WTC11 (cell line): ENCODE data around the gene TANC1. TPM values are rescaled to one million over a fixed set of nuclear protein-coding genes. Genes with fewer than 3 reads are reported as not detected.

ENCODE experiments used
- ATAC-seq: fragments of 200-7000 bp; cut with Tn5 transposase; 2 replicates; pipeline ENCODE4 v1.10.0; 2021; ENCODE audit warnings: mild to moderate bottlenecking, moderate library complexity
- CTCF ChIA-PET: fragments of 300-600 bp; sonication (Branson Sonifier 250); formaldehyde crosslinking; loops from one replicate; lab custom pipeline; 2021; ENCODE audit warnings: antibody characterized with exemption; lab: Charles Lee
- POLR2A ChIA-PET: fragments of 350-600 bp; sonication (Branson Sonifier 250); formaldehyde crosslinking; loops from one replicate; lab custom pipeline; 2021; ENCODE audit warnings: antibody characterized with exemption; lab: Charles Lee
- DNase-seq: peaks from one replicate; pipeline ENCODE4 v3.0.0; 2021; ENCODE audit warnings: low spot score
- H3K27ac Mint-ChIP-seq: 2 replicates; pipeline ENCODE4 v1.8.0; 2021; ENCODE audit warnings: mixed read lengths
- H3K27me3 Mint-ChIP-seq: 2 replicates; pipeline ENCODE4 v1.8.0; 2021; ENCODE audit warnings: low read depth, mild to moderate bottlenecking, moderate library complexity, mixed read lengths
- H3K36me3 Mint-ChIP-seq: 2 replicates; pipeline ENCODE4 v1.8.0; 2021; ENCODE audit warnings: mixed read lengths
- H3K4me1 Mint-ChIP-seq: 2 replicates; pipeline ENCODE4 v1.8.0; 2022; ENCODE audit warnings: mixed read lengths
- H3K4me3 Mint-ChIP-seq: 2 replicates; pipeline ENCODE4 v1.8.0; 2021; ENCODE audit warnings: mild to moderate bottlenecking, moderate library complexity, mixed read lengths
- H3K9me3 Mint-ChIP-seq: 2 replicates; pipeline ENCODE4 v1.8.0; 2021; ENCODE audit warnings: mixed read lengths
- IRF2 ChIP-seq: sonication (generic); formaldehyde crosslinking; IDR thresholded peaks from 2 replicates; pipeline ENCODE4 v1.8.0; 2022; ENCODE audit warnings: low read depth, missing genetic modification reagents, borderline replicate concordance
- KAT7 ChIP-seq: sonication (generic); formaldehyde crosslinking; IDR thresholded peaks from 2 replicates; pipeline ENCODE4 v1.8.1; 2023; ENCODE audit warnings: missing genetic modification reagents, mild to moderate bottlenecking, borderline replicate concordance
- NR3C1 ChIP-seq: sonication (generic); formaldehyde crosslinking; conservative IDR thresholded peaks from 2 replicates; pipeline ENCODE4 v1.8.1; 2023; ENCODE audit warnings: low read depth, mild to moderate bottlenecking, missing genetic modification reagents
- RELA ChIP-seq: sonication (generic); formaldehyde crosslinking; IDR thresholded peaks from 2 replicates; pipeline ENCODE4 v1.8.1; 2022; ENCODE audit warnings: missing genetic modification reagents, mild to moderate bottlenecking, borderline replicate concordance
- RORB ChIP-seq: fragments of 250-450 bp; sonication (Bioruptor Pico); IDR thresholded peaks from 2 replicates; pipeline ENCODE4 v1.9.0; 2021; ENCODE audit warnings: mild to moderate bottlenecking
- TEAD1 ChIP-seq: sonication (generic); formaldehyde crosslinking; IDR thresholded peaks from 2 replicates; pipeline ENCODE4 v1.8.0; 2022; ENCODE audit warnings: mild to moderate bottlenecking, missing genetic modification reagents
- TEAD4 ChIP-seq: sonication (generic); formaldehyde crosslinking; IDR thresholded peaks from 2 replicates; pipeline ENCODE4 v1.8.0; 2022; ENCODE audit warnings: mild to moderate bottlenecking, missing genetic modification reagents
- TP53 ChIP-seq: sonication (generic); formaldehyde crosslinking; IDR thresholded peaks from 2 replicates; pipeline ENCODE4 v1.8.1; 2023; ENCODE audit warnings: mild to moderate bottlenecking, missing genetic modification reagents
- ZBTB21 ChIP-seq: sonication (generic); formaldehyde crosslinking; IDR thresholded peaks from 2 replicates; pipeline ENCODE4 v1.8.1; 2023; ENCODE audit warnings: mild to moderate bottlenecking, missing genetic modification reagents, borderline replicate concordance
- total RNA-seq: library from RNA; stranded (reverse); gene quantifications from 3 replicates; pipeline ENCODE4 v1.2.3, GENCODE V29; 2021
- TF ChIP-seq, protein P1 (sequence below): sonication (generic); formaldehyde crosslinking; IDR thresholded peaks from 2 replicates; pipeline ENCODE4 v1.8.0; 2022; ENCODE audit warnings: missing genetic modification reagents
- TF ChIP-seq, protein P2 (sequence below): sonication (generic); formaldehyde crosslinking; IDR thresholded peaks from 2 replicates; pipeline ENCODE4 v1.8.0; 2022; ENCODE audit warnings: mild to moderate bottlenecking, missing genetic modification reagents
- TF ChIP-seq, protein P3 (sequence below): sonication (generic); formaldehyde crosslinking; IDR thresholded peaks from 2 replicates; pipeline ENCODE4 v1.8.1; 2023; ENCODE audit warnings: mild to moderate bottlenecking, missing genetic modification reagents, moderate library complexity
- TF ChIP-seq, protein P4 (sequence below): sonication (generic); formaldehyde crosslinking; IDR thresholded peaks from 2 replicates; pipeline ENCODE4 v1.8.1; 2023; ENCODE audit warnings: mild to moderate bottlenecking, missing genetic modification reagents, moderate library complexity
- TF ChIP-seq, protein P5 (sequence below): sonication (generic); formaldehyde crosslinking; IDR thresholded peaks from 2 replicates; pipeline ENCODE4 v1.8.0; 2023; ENCODE audit warnings: missing genetic modification reagents, mild to moderate bottlenecking, borderline replicate concordance

The TANC1 gene
- total RNA-seq, 1 experiment from 2014 or later, result 11.6 TPM

DNA sequence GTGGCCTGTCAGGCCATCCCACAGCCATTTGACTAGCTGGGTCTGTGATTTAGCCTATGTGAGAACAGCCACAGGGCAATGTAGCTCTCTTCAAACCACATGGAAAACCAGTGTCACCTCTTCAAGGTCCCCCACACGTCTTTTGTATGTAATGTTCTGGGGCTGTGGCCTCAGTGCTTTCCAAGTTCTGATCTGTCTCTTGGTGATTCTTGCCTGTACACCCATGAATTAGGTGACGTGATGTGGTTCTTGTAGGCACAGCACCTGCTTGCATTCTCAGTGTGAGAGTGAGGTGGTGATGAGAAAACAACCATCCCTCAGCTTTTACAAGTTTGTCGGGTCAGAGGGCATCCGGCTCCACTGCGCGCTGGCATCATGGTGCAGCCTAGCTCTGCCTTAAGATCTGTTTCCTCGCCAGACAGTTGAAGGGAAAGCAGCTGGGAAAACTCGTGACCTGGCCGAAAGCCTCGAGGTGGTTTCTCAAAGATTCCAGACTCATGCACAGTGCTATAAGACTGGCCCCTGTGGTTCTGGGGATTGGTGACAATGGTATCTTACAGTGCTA lies 125.8 kb downstream of the TANC1 start:
- TF ChIP-seq NR3C1, result no peak
- TF ChIP-seq, protein P1, sequence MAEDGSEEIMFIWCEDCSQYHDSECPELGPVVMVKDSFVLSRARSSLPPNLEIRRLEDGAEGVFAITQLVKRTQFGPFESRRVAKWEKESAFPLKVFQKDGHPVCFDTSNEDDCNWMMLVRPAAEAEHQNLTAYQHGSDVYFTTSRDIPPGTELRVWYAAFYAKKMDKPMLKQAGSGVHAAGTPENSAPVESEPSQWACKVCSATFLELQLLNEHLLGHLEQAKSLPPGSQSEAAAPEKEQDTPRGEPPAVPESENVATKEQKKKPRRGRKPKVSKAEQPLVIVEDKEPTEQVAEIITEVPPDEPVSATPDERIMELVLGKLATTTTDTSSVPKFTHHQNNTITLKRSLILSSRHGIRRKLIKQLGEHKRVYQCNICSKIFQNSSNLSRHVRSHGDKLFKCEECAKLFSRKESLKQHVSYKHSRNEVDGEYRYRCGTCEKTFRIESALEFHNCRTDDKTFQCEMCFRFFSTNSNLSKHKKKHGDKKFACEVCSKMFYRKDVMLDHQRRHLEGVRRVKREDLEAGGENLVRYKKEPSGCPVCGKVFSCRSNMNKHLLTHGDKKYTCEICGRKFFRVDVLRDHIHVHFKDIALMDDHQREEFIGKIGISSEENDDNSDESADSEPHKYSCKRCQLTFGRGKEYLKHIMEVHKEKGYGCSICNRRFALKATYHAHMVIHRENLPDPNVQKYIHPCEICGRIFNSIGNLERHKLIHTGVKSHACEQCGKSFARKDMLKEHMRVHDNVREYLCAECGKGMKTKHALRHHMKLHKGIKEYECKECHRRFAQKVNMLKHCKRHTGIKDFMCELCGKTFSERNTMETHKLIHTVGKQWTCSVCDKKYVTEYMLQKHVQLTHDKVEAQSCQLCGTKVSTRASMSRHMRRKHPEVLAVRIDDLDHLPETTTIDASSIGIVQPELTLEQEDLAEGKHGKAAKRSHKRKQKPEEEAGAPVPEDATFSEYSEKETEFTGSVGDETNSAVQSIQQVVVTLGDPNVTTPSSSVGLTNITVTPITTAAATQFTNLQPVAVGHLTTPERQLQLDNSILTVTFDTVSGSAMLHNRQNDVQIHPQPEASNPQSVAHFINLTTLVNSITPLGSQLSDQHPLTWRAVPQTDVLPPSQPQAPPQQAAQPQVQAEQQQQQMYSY (CRISPR knock-in tag), result no peak
- no peak for TF ChIP-seq IRF2 (CRISPR knock-in tag)
- TF ChIP-seq KAT7 (CRISPR knock-in tag), result no peak
- TF ChIP-seq TP53 (CRISPR knock-in tag), result no peak
- no peak for TF ChIP-seq TEAD1 (CRISPR knock-in tag)
- no peak for TF ChIP-seq ZBTB21
- TF ChIP-seq, protein P2, sequence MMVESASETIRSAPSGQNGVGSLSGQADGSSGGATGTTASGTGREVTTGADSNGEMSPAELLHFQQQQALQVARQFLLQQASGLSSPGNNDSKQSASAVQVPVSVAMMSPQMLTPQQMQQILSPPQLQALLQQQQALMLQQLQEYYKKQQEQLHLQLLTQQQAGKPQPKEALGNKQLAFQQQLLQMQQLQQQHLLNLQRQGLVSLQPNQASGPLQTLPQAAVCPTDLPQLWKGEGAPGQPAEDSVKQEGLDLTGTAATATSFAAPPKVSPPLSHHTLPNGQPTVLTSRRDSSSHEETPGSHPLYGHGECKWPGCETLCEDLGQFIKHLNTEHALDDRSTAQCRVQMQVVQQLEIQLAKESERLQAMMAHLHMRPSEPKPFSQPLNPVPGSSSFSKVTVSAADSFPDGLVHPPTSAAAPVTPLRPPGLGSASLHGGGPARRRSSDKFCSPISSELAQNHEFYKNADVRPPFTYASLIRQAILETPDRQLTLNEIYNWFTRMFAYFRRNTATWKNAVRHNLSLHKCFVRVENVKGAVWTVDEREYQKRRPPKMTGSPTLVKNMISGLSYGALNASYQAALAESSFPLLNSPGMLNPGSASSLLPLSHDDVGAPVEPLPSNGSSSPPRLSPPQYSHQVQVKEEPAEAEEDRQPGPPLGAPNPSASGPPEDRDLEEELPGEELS (CRISPR knock-in tag), result no peak
- TF ChIP-seq, protein P3, sequence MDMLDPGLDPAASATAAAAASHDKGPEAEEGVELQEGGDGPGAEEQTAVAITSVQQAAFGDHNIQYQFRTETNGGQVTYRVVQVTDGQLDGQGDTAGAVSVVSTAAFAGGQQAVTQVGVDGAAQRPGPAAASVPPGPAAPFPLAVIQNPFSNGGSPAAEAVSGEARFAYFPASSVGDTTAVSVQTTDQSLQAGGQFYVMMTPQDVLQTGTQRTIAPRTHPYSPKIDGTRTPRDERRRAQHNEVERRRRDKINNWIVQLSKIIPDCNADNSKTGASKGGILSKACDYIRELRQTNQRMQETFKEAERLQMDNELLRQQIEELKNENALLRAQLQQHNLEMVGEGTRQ, result no peak
- TF ChIP-seq, protein P4, sequence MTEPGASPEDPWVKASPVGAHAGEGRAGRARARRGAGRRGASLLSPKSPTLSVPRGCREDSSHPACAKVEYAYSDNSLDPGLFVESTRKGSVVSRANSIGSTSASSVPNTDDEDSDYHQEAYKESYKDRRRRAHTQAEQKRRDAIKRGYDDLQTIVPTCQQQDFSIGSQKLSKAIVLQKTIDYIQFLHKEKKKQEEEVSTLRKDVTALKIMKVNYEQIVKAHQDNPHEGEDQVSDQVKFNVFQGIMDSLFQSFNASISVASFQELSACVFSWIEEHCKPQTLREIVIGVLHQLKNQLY (CRISPR knock-in tag), result no peak
- TF ChIP-seq, protein P5, sequence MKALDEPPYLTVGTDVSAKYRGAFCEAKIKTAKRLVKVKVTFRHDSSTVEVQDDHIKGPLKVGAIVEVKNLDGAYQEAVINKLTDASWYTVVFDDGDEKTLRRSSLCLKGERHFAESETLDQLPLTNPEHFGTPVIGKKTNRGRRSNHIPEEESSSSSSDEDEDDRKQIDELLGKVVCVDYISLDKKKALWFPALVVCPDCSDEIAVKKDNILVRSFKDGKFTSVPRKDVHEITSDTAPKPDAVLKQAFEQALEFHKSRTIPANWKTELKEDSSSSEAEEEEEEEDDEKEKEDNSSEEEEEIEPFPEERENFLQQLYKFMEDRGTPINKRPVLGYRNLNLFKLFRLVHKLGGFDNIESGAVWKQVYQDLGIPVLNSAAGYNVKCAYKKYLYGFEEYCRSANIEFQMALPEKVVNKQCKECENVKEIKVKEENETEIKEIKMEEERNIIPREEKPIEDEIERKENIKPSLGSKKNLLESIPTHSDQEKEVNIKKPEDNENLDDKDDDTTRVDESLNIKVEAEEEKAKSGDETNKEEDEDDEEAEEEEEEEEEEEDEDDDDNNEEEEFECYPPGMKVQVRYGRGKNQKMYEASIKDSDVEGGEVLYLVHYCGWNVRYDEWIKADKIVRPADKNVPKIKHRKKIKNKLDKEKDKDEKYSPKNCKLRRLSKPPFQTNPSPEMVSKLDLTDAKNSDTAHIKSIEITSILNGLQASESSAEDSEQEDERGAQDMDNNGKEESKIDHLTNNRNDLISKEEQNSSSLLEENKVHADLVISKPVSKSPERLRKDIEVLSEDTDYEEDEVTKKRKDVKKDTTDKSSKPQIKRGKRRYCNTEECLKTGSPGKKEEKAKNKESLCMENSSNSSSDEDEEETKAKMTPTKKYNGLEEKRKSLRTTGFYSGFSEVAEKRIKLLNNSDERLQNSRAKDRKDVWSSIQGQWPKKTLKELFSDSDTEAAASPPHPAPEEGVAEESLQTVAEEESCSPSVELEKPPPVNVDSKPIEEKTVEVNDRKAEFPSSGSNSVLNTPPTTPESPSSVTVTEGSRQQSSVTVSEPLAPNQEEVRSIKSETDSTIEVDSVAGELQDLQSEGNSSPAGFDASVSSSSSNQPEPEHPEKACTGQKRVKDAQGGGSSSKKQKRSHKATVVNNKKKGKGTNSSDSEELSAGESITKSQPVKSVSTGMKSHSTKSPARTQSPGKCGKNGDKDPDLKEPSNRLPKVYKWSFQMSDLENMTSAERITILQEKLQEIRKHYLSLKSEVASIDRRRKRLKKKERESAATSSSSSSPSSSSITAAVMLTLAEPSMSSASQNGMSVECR (CRISPR knock-in tag), result no peak
- TF ChIP-seq RORB, result no peak
- no peak for TF ChIP-seq TEAD4 (CRISPR knock-in tag)
- TF ChIP-seq RELA (CRISPR knock-in tag), result no peak
- ChIA-PET POLR2A (no interaction called here), CTCF (interaction anchor here (2.8 kb wide), 1 partner anchor 24 kb away, joined by 17 read pairs; no protein-coding TSS in a partner anchor)
- Mint-ChIP-seq H3K4me1 (peaks cover 4% of the 10 kb centered on the region), H3K4me3 (no peak overlapping the region), H3K36me3 (peaks cover 16% of the 10 kb centered on the region), H3K27ac (no peak overlapping the region), H3K27me3 (no peaks in the 10 kb centered on the region), H3K9me3 (peaks cover 15% of the 10 kb centered on the region)
- ATAC-seq (no peak), DNase-seq (no peak)
